B cell (primary cell): Measurements from ENCODE around the gene HUS1. TPM values are rescaled to one million over a fixed set of nuclear protein-coding genes. Genes with fewer than 3 reads are reported as not detected.
A peak's percentile ranks its signal among the peaks of the same experiment; 100 is the strongest.

Experiments
- ATAC-seq: fragments of 200-7000 bp; cut with Tn5 transposase; one replicate; pipeline ENCODE4 v1.10.0; 2021; ENCODE audit warnings: low read depth, mild to moderate bottlenecking, moderate number of reproducible peaks, moderate library complexity
- CTCF ChIA-PET: fragments of 350-600 bp; sonication (Branson Sonifier 250); formaldehyde crosslinking; loops from one replicate; lab custom pipeline; 2021; ENCODE audit warnings: antibody characterized with exemption, inconsistent platforms; lab: Charles Lee
- POLR2A ChIA-PET: fragments of 350-600 bp; sonication (Branson Sonifier 250); formaldehyde crosslinking; loops from one replicate; lab custom pipeline; 2021; ENCODE audit warnings: antibody characterized with exemption; lab: Charles Lee
- DNase-seq: peaks from one replicate; pipeline ENCODE4 v3.0.0; 2013
- H2AFZ ChIP-seq: 2 replicates; pipeline ENCODE4 v1.6.1; 2012; ENCODE audit warnings: mild to moderate bottlenecking, low read depth, low read length; ENCODE audit not compliant: insufficient read depth, poor library complexity, severe bottlenecking
- H3K27ac ChIP-seq, 2 donors: 1 replicate in 1 of 2; 2 replicates in 1 of 2; pipeline ENCODE4 v1.5.1; 2012 to 2013; ENCODE audit warnings: low read length in 2 of 2, mild to moderate bottlenecking in 2 of 2, moderate library complexity in 1 of 2
- H3K27me3 ChIP-seq, 4 experiments: fragments of 200-600 bp in 1 of 4; sonication (generic) in 1 of 4; replicated peaks in 1 of 4; 1 replicate in 2 of 4; 2 replicates in 2 of 4; pipeline versions ENCODE4 v1.6.1 to v1.7.0; 2013 to 2016; ENCODE audit warnings: low read length in 3 of 4, mild to moderate bottlenecking in 2 of 4, mixed read lengths in 1 of 4, moderate library complexity in 1 of 4; ENCODE audit not compliant: insufficient read depth in 4 of 4, control insufficient read depth in 3 of 4; ENCODE audit errors: control extremely low read depth in 1 of 4
- H3K36me3 ChIP-seq, 2 experiments: replicated peaks in 1 of 2; 1 replicate in 1 of 2; 2 replicates in 1 of 2; pipeline versions ENCODE4 v1.6.1 to v1.7.1; 2013; ENCODE audit warnings: low read length in 1 of 2; ENCODE audit not compliant: insufficient read depth in 2 of 2, control insufficient read depth in 1 of 2; ENCODE audit errors: control extremely low read depth in 1 of 2, extremely low read depth in 1 of 2
- H3K4me1 ChIP-seq, 2 donors: fragments of 200-600 bp in 1 of 2; sonication (generic) in 1 of 2; 1 replicate in 1 of 2; 2 replicates in 1 of 2; pipeline versions ENCODE4 v1.5.1 to v1.6.1; 2013 to 2017; ENCODE audit warnings: low read length in 2 of 2; ENCODE audit not compliant: control insufficient read depth in 2 of 2, insufficient read depth in 2 of 2
- H3K4me2 ChIP-seq: replicated peaks from 2 replicates; pipeline ENCODE3; 2012; ENCODE audit warnings: mild to moderate bottlenecking, low read depth, low read length; ENCODE audit not compliant: poor library complexity, severe bottlenecking
- H3K4me3 ChIP-seq, 5 experiments: fragments of 200-600 bp in 1 of 5; sonication (generic) in 1 of 5; 1 replicate in 3 of 5; 2 replicates in 2 of 5; pipeline versions ENCODE4 v1.5.1 to v1.7.0; 2011 to 2016; ENCODE audit warnings: low read length in 4 of 5, mild to moderate bottlenecking in 4 of 5, low read depth in 2 of 5, control low read depth in 1 of 5, moderate library complexity in 1 of 5; ENCODE audit not compliant: insufficient read depth in 1 of 5; ENCODE audit errors: control extremely low read depth in 1 of 5, extremely low read depth in 1 of 5
- H3K79me2 ChIP-seq: fragments of 200-600 bp; sonication (generic); one replicate; pipeline ENCODE4 v1.6.0; 2016; ENCODE audit warnings: low read length; ENCODE audit not compliant: control insufficient read depth, insufficient read depth
- H3K9ac ChIP-seq: fragments of 200-600 bp; sonication (generic); 2 replicates; pipeline ENCODE4 v1.6.1; 2017; ENCODE audit warnings: mild to moderate bottlenecking, low read length, moderate library complexity
- H3K9me3 ChIP-seq, 3 donors: one replicate each; pipeline versions ENCODE4 v1.6.1 to v1.7.1; 2013; ENCODE audit warnings: low read length in 2 of 3; ENCODE audit not compliant: control insufficient read depth in 2 of 3, insufficient read depth in 1 of 3; ENCODE audit errors: control extremely low read depth in 1 of 3
- H4K20me1 ChIP-seq: 2 replicates; pipeline ENCODE4 v1.6.0; 2012; ENCODE audit warnings: mild to moderate bottlenecking, low read length; ENCODE audit not compliant: insufficient read depth, control insufficient read depth, poor library complexity, severe bottlenecking
- H3K27ac Mint-ChIP-seq: one replicate; pipeline ENCODE4 v1.8.0; 2021; ENCODE audit warnings: mixed read lengths
- H3K27me3 Mint-ChIP-seq: one replicate; pipeline ENCODE4 v1.8.0; 2021; ENCODE audit warnings: mixed read lengths
- H3K4me1 Mint-ChIP-seq: one replicate; pipeline ENCODE4 v1.8.0; 2021; ENCODE audit warnings: mixed read lengths
- H3K4me3 Mint-ChIP-seq: one replicate; pipeline ENCODE4 v1.8.0; 2021; ENCODE audit warnings: mixed read lengths
- H3K9me3 Mint-ChIP-seq: one replicate; pipeline ENCODE4 v1.8.0; 2022; ENCODE audit warnings: mixed read lengths; ENCODE audit not compliant: insufficient read depth
- CTCF ChIP-seq: fragments of 200-600 bp; IDR thresholded peaks from one replicate; pipeline ENCODE4 v1.8.0; 2022; ENCODE audit warnings: antibody characterized with exemption, mild to moderate bottlenecking
- EZH2 ChIP-seq: IDR thresholded peaks from 2 replicates; pipeline ENCODE4 v1.6.1; 2012; ENCODE audit warnings: borderline replicate concordance, low read depth, mild to moderate bottlenecking, moderate library complexity, low read length; ENCODE audit not compliant: insufficient read depth, poor library complexity, severe bottlenecking
- WGBS: methylation state at CpG from one replicate; pipeline ENCODE4 v1.1.5; 2013; ENCODE audit warnings: missing lambda C conversion rate; ENCODE audit not compliant: insufficient coverage; 5-methylcytosine and 5-hydroxymethylcytosine counted together
- intact Hi-C: fragments of 100-400 bp; cut with micrococcal nuclease; formaldehyde crosslinking; loops from one replicate; pipeline ENCODE4 v1.10.0; 2022
- polyA plus RNA-seq: library from polyadenylated mRNA; depleted of rRNA; stranded (reverse); fragments of >200 nt; gene quantifications from 2 replicates; pipeline ENCODE4 v1.2.3, GENCODE V29; 2012
- total RNA-seq, 2 donors: library from RNA; stranded (reverse); fragments of 120-200 nt in 1 of 2; gene quantifications; 1 replicate in 1 of 2; 2 replicates in 1 of 2; pipeline versions ENCODE4 v1.2.3 to v1.2.4, GENCODE V29; 2013 to 2022

Gene HUS1
- total and polyA plus RNA-seq, 2 donors (not counting 1 experiment from before 2014, with no cell fraction given), result 37.7 to 61.6 TPM

GRCh38 chr7:48011323-48011722 lies 31.9 kb upstream of the HUS1 start:
- H3K4me2 ChIP-seq, result peak overlapping the region; percentile 4
- H3K27me3 ChIP-seq, result peaks cover 0 to 3% (median 0%) of the 10 kb centered on the region in 4 experiments
- H3K27ac ChIP-seq, result no peak overlapping the region
- Mint-ChIP-seq H3K27me3 (peaks cover 19% of the 10 kb centered on the region), H3K4me3 (no peak overlapping the region), H3K27ac (no peak overlapping the region), H3K9me3 (no peaks in the 10 kb centered on the region), H3K4me1 (peaks cover 11% of the 10 kb centered on the region)
- no peaks in the 10 kb centered on the region for H3K9me3 ChIP-seq
- CTCF ChIA-PET, result no interaction called here
- H3K79me2 ChIP-seq, result no peaks in the 10 kb centered on the region
- no peaks in the 10 kb centered on the region for H3K4me1 ChIP-seq
- H3K4me3 ChIP-seq, result no peak overlapping the region
- H3K36me3 ChIP-seq, result no peaks in the 10 kb centered on the region
- intact Hi-C loops, result no loop called here
- no peak overlapping the region for H3K9ac ChIP-seq
- POLR2A ChIA-PET, result no interaction called here
- ATAC-seq (no peak), DNase-seq (no peak)
- TF ChIP-seq CTCF (no peak), EZH2 (no peak)
- no peaks in the 10 kb centered on the region for H4K20me1 ChIP-seq
- WGBS, result no CpG with 5 or more reads among the region's 2 CpGs
- H2AFZ ChIP-seq, result no peak overlapping the region

- Histone ChIP-seq H3K9ac (no peak overlapping the region), H3K4me1 (no peaks in the 10 kb centered on the region), H3K9me3 (no peaks in the 10 kb centered on the region), H4K20me1 (no peaks in the 10 kb centered on the region), H3K27ac (no peak overlapping the region), H3K4me3 (no peak overlapping the region), H3K36me3 (no peaks in the 10 kb centered on the region), H3K79me2 (no peaks in the 10 kb centered on the region), H2AFZ (no peak overlapping the region), H3K4me2 (no peak overlapping the region), H3K27me3 (peaks cover 0 to 3% (median 0%) of the 10 kb centered on the region in 4 experiments)
- ATAC-seq (no peak), DNase-seq (no peak)
- WGBS, result 100% methylated on average over 3 of the region's 4 CpGs
- H3K27ac Mint-ChIP-seq, result no peak overlapping the region
- ChIA-PET POLR2A (no interaction called here), CTCF (no interaction called here)
- H3K4me3 Mint-ChIP-seq, result no peak overlapping the region
- peaks cover 17% of the 10 kb centered on the region for H3K27me3 Mint-ChIP-seq
- H3K9me3 Mint-ChIP-seq, result no peaks in the 10 kb centered on the region
- H3K4me1 Mint-ChIP-seq, result peaks cover 19% of the 10 kb centered on the region
- intact Hi-C loops, result no loop called here
- TF ChIP-seq EZH2 (no peak), CTCF (no peak)
Measured at GRCh38 chr7:48009954-48010353, 30.5 kb upstream of the HUS1 start.
